PFSK-1 (cell line): ENCODE results near the gene DNAH1.

Experiments used
- POLR2AphosphoS5 ChIP-seq: IDR thresholded peaks from 2 replicates; pipeline ENCODE4 v1.6.1; 2012; ENCODE audit warnings: low read depth, mild to moderate bottlenecking, control low read depth, low read length, moderate library complexity
- REST ChIP-seq, 2 experiments: IDR thresholded peaks; 2 replicates each; pipeline versions ENCODE4 v1.6.1 to v1.8.0; 2011 to 2012; ENCODE audit warnings: low read depth in 2 of 2, low read length in 2 of 2, control low read depth in 1 of 2, inconsistent platforms in 1 of 2, mild to moderate bottlenecking in 1 of 2, moderate library complexity in 1 of 2; ENCODE audit not compliant: insufficient read depth in 1 of 2

- TF ChIP-seq REST (IDR thresholded peaks at IDR 0.05; ENCODE audit: insufficient read depth in 1 of 2, low read depth in 2 of 2, low read length in 2 of 2) (no peak), POLR2AphosphoS5 (no peak)
Observed at GRCh38 chr3:52415800-52416199, 99.7 kb downstream of the DNAH1 start.
